Measurements from ENCODE around the gene SEPTIN10.

The SEPTIN10 gene

GRCh38 chr2:109632158-109632789 lies 18.5 kb upstream of the SEPTIN10 start:
- H3K27ac ChIP-seq (replicated peaks; ENCODE audit: low read length) = no peak overlapping the region
- no peak overlapping the region for H3K23ac ChIP-seq (ENCODE audit: low read depth, low read length, poor library complexity)
- H3K27me3 ChIP-seq (ENCODE audit: control insufficient read depth in 3 of 3, insufficient read depth in 3 of 3, low read depth in 1 of 3, low read length in 3 of 3) = no peaks in the 10 kb centered on the region
- no peak overlapping the region for H3K9ac ChIP-seq (ENCODE audit: low read depth, low read length, poor library complexity)
- no peak overlapping the region for H2BK5ac ChIP-seq (ENCODE audit: low read length)
- H2AFZ ChIP-seq (ENCODE audit: low read length) = no peak overlapping the region
- no peaks in the 10 kb centered on the region for H3K36me3 ChIP-seq (replicated peaks in 1 of 2; ENCODE audit: control insufficient read depth in 2 of 2, insufficient read depth in 2 of 2, low read length in 2 of 2)
- H2BK15ac ChIP-seq (ENCODE audit: low read length) = no peak overlapping the region
- H3K4ac ChIP-seq (ENCODE audit: low read length) = no peak overlapping the region
- H4K91ac ChIP-seq (ENCODE audit: low read depth, low read length, poor library complexity) = no peak overlapping the region
- no peak overlapping the region for H2AK5ac ChIP-seq (ENCODE audit: low read depth, low read length)
- no peaks in the 10 kb centered on the region for H3K4me1 ChIP-seq (ENCODE audit: control insufficient read depth in 2 of 2, insufficient read depth in 1 of 2, low read depth in 1 of 2, low read length in 2 of 2)
- H3K79me1 ChIP-seq (ENCODE audit: low read depth, low read length) = no peaks in the 10 kb centered on the region
- no peak overlapping the region for H3K4me3 ChIP-seq (ENCODE audit: low read length in 2 of 2)
- H2BK12ac ChIP-seq (ENCODE audit: low read length) = no peak overlapping the region
- H2BK120ac ChIP-seq (ENCODE audit: low read depth, low read length) = no peak overlapping the region
- no peak overlapping the region for H3K14ac ChIP-seq (ENCODE audit: low read length)
- DNase-seq (ENCODE audit: low spot score) = no peak
- no peak overlapping the region for H3K18ac ChIP-seq (ENCODE audit: low read length)
- H3K4me2 ChIP-seq (ENCODE audit: insufficient read depth, low read length, poor library complexity, severe bottlenecking) = no peak overlapping the region
- H4K8ac ChIP-seq (ENCODE audit: low read depth, low read length) = no peak overlapping the region
- H3K9me3 ChIP-seq (replicated peaks in 1 of 2; ENCODE audit: control insufficient read depth in 2 of 2, insufficient read depth in 1 of 2, low read depth in 1 of 2, low read length in 2 of 2) = no peaks in the 10 kb centered on the region
- WGBS, 2 donors (ENCODE audit: extremely low coverage in 2 of 2, insufficient read length in 2 of 2, insufficient replicate concordance in 1 of 2) = no CpG with 5 or more reads among the region's 14 CpGs

GRCh38 chr2:109631741-109632140 lies 18.0 kb upstream of the SEPTIN10 start:
- Histone ChIP-seq H2AK5ac (ENCODE audit: low read depth, low read length) (no peak overlapping the region), H3K4me3 (ENCODE audit: low read length in 2 of 2) (no peak overlapping the region), H2BK12ac (ENCODE audit: low read length) (no peak overlapping the region), H3K27me3 (ENCODE audit: control insufficient read depth in 3 of 3, insufficient read depth in 3 of 3, low read depth in 1 of 3, low read length in 3 of 3) (no peaks in the 10 kb centered on the region), H2BK5ac (ENCODE audit: low read length) (no peak overlapping the region), H2AFZ (ENCODE audit: low read length) (no peak overlapping the region), H4K91ac (ENCODE audit: low read depth, low read length, poor library complexity) (no peak overlapping the region), H3K36me3 (replicated peaks in 1 of 2; ENCODE audit: control insufficient read depth in 2 of 2, insufficient read depth in 2 of 2, low read length in 2 of 2) (no peaks in the 10 kb centered on the region), H3K4me2 (ENCODE audit: insufficient read depth, low read length, poor library complexity, severe bottlenecking) (no peak overlapping the region), H3K9ac (ENCODE audit: low read depth, low read length, poor library complexity) (no peak overlapping the region), H3K4me1 (ENCODE audit: control insufficient read depth in 2 of 2, insufficient read depth in 1 of 2, low read depth in 1 of 2, low read length in 2 of 2) (no peaks in the 10 kb centered on the region), H3K14ac (ENCODE audit: low read length) (no peak overlapping the region), H3K79me1 (ENCODE audit: low read depth, low read length) (no peaks in the 10 kb centered on the region), H3K18ac (ENCODE audit: low read length) (no peak overlapping the region), H4K8ac (ENCODE audit: low read depth, low read length) (no peak overlapping the region), H2BK15ac (ENCODE audit: low read length) (no peak overlapping the region), H3K27ac (replicated peaks; ENCODE audit: low read length) (no peak overlapping the region), H3K4ac (ENCODE audit: low read length) (no peak overlapping the region), H3K9me3 (replicated peaks in 1 of 2; ENCODE audit: control insufficient read depth in 2 of 2, insufficient read depth in 1 of 2, low read depth in 1 of 2, low read length in 2 of 2) (no peaks in the 10 kb centered on the region), H3K23ac (ENCODE audit: low read depth, low read length, poor library complexity) (no peak overlapping the region), H2BK120ac (ENCODE audit: low read depth, low read length) (no peak overlapping the region)
- WGBS, 2 donors (ENCODE audit: extremely low coverage in 2 of 2, insufficient read length in 2 of 2, insufficient replicate concordance in 1 of 2) = no CpG with 5 or more reads among the region's 3 CpGs
- DNase-seq (ENCODE audit: low spot score) = no peak

GRCh38 chr2:109630441-109631430 lies 17.0 kb upstream of the SEPTIN10 start:
- Histone ChIP-seq H4K91ac (ENCODE audit: low read depth, low read length, poor library complexity) (no peak overlapping the region), H3K14ac (ENCODE audit: low read length) (no peak overlapping the region), H3K27me3 (ENCODE audit: control insufficient read depth in 3 of 3, insufficient read depth in 3 of 3, low read depth in 1 of 3, low read length in 3 of 3) (no peaks in the 10 kb centered on the region), H3K4me3 (ENCODE audit: low read length in 2 of 2) (peak overlapping the region in 1 of 2 donors; percentile 7), H2BK120ac (ENCODE audit: low read depth, low read length) (no peak overlapping the region), H3K9ac (ENCODE audit: low read depth, low read length, poor library complexity) (no peak overlapping the region), H3K79me1 (ENCODE audit: low read depth, low read length) (no peaks in the 10 kb centered on the region), H3K36me3 (replicated peaks in 1 of 2; ENCODE audit: control insufficient read depth in 2 of 2, insufficient read depth in 2 of 2, low read length in 2 of 2) (no peaks in the 10 kb centered on the region), H3K4ac (ENCODE audit: low read length) (no peak overlapping the region), H3K4me1 (ENCODE audit: control insufficient read depth in 2 of 2, insufficient read depth in 1 of 2, low read depth in 1 of 2, low read length in 2 of 2) (no peaks in the 10 kb centered on the region), H3K18ac (ENCODE audit: low read length) (no peak overlapping the region), H2AFZ (ENCODE audit: low read length) (no peak overlapping the region), H3K9me3 (replicated peaks in 1 of 2; ENCODE audit: control insufficient read depth in 2 of 2, insufficient read depth in 1 of 2, low read depth in 1 of 2, low read length in 2 of 2) (no peaks in the 10 kb centered on the region), H2AK5ac (ENCODE audit: low read depth, low read length) (no peak overlapping the region), H3K27ac (replicated peaks; ENCODE audit: low read length) (no peak overlapping the region), H2BK12ac (ENCODE audit: low read length) (no peak overlapping the region), H2BK15ac (ENCODE audit: low read length) (no peak overlapping the region), H3K23ac (ENCODE audit: low read depth, low read length, poor library complexity) (no peak overlapping the region), H3K4me2 (ENCODE audit: insufficient read depth, low read length, poor library complexity, severe bottlenecking) (no peak overlapping the region), H4K8ac (ENCODE audit: low read depth, low read length) (no peak overlapping the region), H2BK5ac (ENCODE audit: low read length) (no peak overlapping the region)
- no peak for DNase-seq (ENCODE audit: low spot score)
- WGBS, 2 donors (ENCODE audit: extremely low coverage in 2 of 2, insufficient read length in 2 of 2, insufficient replicate concordance in 1 of 2) = no CpG with 5 or more reads among the region's 19 CpGs

- Histone ChIP-seq H4K91ac (ENCODE audit: low read depth, low read length, poor library complexity) (no peak overlapping the region), H3K4me1 (ENCODE audit: control insufficient read depth in 2 of 2, insufficient read depth in 1 of 2, low read depth in 1 of 2, low read length in 2 of 2) (no peaks in the 10 kb centered on the region), H3K4me2 (ENCODE audit: insufficient read depth, low read length, poor library complexity, severe bottlenecking) (no peak overlapping the region), H3K27me3 (ENCODE audit: control insufficient read depth in 3 of 3, insufficient read depth in 3 of 3, low read depth in 1 of 3, low read length in 3 of 3) (no peaks in the 10 kb centered on the region), H2BK12ac (ENCODE audit: low read length) (no peak overlapping the region), H3K18ac (ENCODE audit: low read length) (no peak overlapping the region), H3K23ac (ENCODE audit: low read depth, low read length, poor library complexity) (no peak overlapping the region), H2BK5ac (ENCODE audit: low read length) (no peak overlapping the region), H3K9ac (ENCODE audit: low read depth, low read length, poor library complexity) (no peak overlapping the region), H3K27ac (replicated peaks; ENCODE audit: low read length) (no peak overlapping the region), H3K4ac (ENCODE audit: low read length) (no peak overlapping the region), H3K36me3 (replicated peaks in 1 of 2; ENCODE audit: control insufficient read depth in 2 of 2, insufficient read depth in 2 of 2, low read length in 2 of 2) (no peaks in the 10 kb centered on the region), H4K8ac (ENCODE audit: low read depth, low read length) (no peak overlapping the region), H3K14ac (ENCODE audit: low read length) (no peak overlapping the region), H3K79me1 (ENCODE audit: low read depth, low read length) (no peaks in the 10 kb centered on the region), H3K4me3 (ENCODE audit: low read length in 2 of 2) (no peak overlapping the region), H2AK5ac (ENCODE audit: low read depth, low read length) (no peak overlapping the region), H2BK15ac (ENCODE audit: low read length) (no peak overlapping the region), H3K9me3 (replicated peaks in 1 of 2; ENCODE audit: control insufficient read depth in 2 of 2, insufficient read depth in 1 of 2, low read depth in 1 of 2, low read length in 2 of 2) (no peaks in the 10 kb centered on the region), H2BK120ac (ENCODE audit: low read depth, low read length) (no peak overlapping the region), H2AFZ (ENCODE audit: low read length) (no peak overlapping the region)
- no peak for DNase-seq (ENCODE audit: low spot score)
- WGBS, 2 donors (ENCODE audit: extremely low coverage in 2 of 2, insufficient read length in 2 of 2, insufficient replicate concordance in 1 of 2) = no CpG with 5 or more reads among the region's 3 CpGs
Observed at GRCh38 chr2:109629867-109630266, 16.1 kb upstream of the SEPTIN10 start.
